PC-9 (cell line): ENCODE measurements around the gene COP1.

ENCODE experiments used
- EZH2 ChIP-seq: fragments of 200-600 bp; sonication (generic); IDR thresholded peaks from 2 replicates; pipeline ENCODE4 v1.8.0; 2017; ENCODE audit warnings: antibody characterized with exemption, low read depth
- TF ChIP-seq, protein P1 (sequence below): fragments of 200-600 bp; sonication (generic); conservative IDR thresholded peaks from 2 replicates; pipeline ENCODE4 v1.6.1; 2017; ENCODE audit warnings: mixed run types, antibody characterized with exemption, mild to moderate bottlenecking, moderate library complexity

DNA sequence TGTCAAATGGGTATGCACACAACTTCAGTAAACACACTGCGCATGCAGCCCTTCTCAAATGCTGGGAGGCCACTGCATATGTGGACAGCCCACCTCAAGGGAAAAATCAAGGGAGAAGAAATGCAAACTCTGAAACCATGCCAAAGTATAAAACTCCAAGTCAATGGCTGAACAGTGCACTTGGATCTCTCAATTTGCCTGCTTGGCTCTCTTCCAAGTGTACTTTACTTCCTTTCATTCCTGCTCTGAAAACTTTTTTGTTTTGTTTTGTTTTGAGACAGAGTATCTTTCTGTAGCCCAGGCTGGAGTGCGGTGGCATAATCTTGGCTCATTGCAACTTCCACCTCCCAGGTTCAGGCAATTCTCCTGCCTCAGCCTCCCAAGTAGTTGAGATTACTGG lies 18.8 kb upstream of the COP1 start:
- TF ChIP-seq, protein P1, sequence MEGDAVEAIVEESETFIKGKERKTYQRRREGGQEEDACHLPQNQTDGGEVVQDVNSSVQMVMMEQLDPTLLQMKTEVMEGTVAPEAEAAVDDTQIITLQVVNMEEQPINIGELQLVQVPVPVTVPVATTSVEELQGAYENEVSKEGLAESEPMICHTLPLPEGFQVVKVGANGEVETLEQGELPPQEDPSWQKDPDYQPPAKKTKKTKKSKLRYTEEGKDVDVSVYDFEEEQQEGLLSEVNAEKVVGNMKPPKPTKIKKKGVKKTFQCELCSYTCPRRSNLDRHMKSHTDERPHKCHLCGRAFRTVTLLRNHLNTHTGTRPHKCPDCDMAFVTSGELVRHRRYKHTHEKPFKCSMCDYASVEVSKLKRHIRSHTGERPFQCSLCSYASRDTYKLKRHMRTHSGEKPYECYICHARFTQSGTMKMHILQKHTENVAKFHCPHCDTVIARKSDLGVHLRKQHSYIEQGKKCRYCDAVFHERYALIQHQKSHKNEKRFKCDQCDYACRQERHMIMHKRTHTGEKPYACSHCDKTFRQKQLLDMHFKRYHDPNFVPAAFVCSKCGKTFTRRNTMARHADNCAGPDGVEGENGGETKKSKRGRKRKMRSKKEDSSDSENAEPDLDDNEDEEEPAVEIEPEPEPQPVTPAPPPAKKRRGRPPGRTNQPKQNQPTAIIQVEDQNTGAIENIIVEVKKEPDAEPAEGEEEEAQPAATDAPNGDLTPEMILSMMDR, result no peak
- no peak for TF ChIP-seq EZH2
